ENCODE data around the gene NSG1. TPM values are rescaled to one million over a fixed set of nuclear protein-coding genes. Genes with fewer than 3 reads are reported as not detected.

Gene NSG1
- total RNA-seq, 1 donor from 2014 or later = 1.0 TPM

- H3K4me1 ChIP-seq (ENCODE audit: control insufficient read depth in 3 of 3, insufficient read depth in 3 of 3, low read length in 3 of 3) = peaks cover 0 to 4% (median 0%) of the 10 kb centered on the region in 3 donors
These were observed 20.6 kb downstream of the NSG1 start for GRCh38 chr4:4407299-4408131.

DNA sequence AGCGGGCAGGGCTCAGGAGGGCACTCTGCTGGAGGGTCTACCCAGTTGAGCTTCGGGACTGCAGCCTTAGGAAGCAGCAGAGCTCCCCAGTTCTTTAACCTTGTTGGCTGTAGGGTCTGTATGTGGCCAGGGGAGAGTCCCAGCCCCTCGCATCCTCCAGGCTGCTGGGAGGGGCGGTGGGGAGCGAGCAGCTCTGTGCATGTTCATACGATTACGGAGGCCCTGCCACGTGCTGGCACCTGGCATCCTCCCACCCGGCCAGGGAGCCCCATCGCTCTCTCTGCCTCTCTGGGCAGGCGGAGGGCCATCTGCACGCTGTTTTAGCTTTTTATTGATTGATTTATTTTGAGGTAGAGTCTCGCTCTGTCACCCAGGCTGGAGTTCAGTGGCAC, 21.2 kb downstream of the NSG1 start:
- no peaks in the 10 kb centered on the region for H3K9me3 ChIP-seq (ENCODE audit: control insufficient read depth in 3 of 3, low read length in 3 of 3)
- H3K27ac ChIP-seq (ENCODE audit: low read depth, low read length) = no peak overlapping the region
- no peaks in the 10 kb centered on the region for H3K36me3 ChIP-seq (ENCODE audit: control insufficient read depth in 3 of 3, insufficient read depth in 3 of 3, low read length in 3 of 3)
- no peak overlapping the region for H3K9ac ChIP-seq (ENCODE audit: low read depth in 1 of 3, low read length in 3 of 3)
- no peak overlapping the region for H3K4me3 ChIP-seq (ENCODE audit: low read length in 3 of 3)
- H3K27me3 ChIP-seq (ENCODE audit: control insufficient read depth in 3 of 3, insufficient read depth in 3 of 3, low read length in 3 of 3) = peaks cover 19 to 37% (median 35%) of the 10 kb centered on the region in 3 donors
- H3K4me1 ChIP-seq (ENCODE audit: control insufficient read depth in 3 of 3, insufficient read depth in 3 of 3, low read length in 3 of 3) = peaks cover 0 to 4% (median 0%) of the 10 kb centered on the region in 3 donors

More at GRCh38 chr4:4407299-4408131, 20.6 kb downstream of the NSG1 start:
- no peak overlapping the region for H3K27ac ChIP-seq (ENCODE audit: low read depth, low read length)
- H3K9me3 ChIP-seq (ENCODE audit: control insufficient read depth in 3 of 3, low read length in 3 of 3) = no peaks in the 10 kb centered on the region
- H3K4me3 ChIP-seq (ENCODE audit: low read length in 3 of 3) = no peak overlapping the region
- H3K9ac ChIP-seq (ENCODE audit: low read depth in 1 of 3, low read length in 3 of 3) = no peak overlapping the region
- H3K27me3 ChIP-seq (ENCODE audit: control insufficient read depth in 3 of 3, insufficient read depth in 3 of 3, low read length in 3 of 3) = peaks cover 19 to 41% (median 37%) of the 10 kb centered on the region in 3 donors
- H3K36me3 ChIP-seq (ENCODE audit: control insufficient read depth in 3 of 3, insufficient read depth in 3 of 3, low read length in 3 of 3) = no peaks in the 10 kb centered on the region

DNA sequence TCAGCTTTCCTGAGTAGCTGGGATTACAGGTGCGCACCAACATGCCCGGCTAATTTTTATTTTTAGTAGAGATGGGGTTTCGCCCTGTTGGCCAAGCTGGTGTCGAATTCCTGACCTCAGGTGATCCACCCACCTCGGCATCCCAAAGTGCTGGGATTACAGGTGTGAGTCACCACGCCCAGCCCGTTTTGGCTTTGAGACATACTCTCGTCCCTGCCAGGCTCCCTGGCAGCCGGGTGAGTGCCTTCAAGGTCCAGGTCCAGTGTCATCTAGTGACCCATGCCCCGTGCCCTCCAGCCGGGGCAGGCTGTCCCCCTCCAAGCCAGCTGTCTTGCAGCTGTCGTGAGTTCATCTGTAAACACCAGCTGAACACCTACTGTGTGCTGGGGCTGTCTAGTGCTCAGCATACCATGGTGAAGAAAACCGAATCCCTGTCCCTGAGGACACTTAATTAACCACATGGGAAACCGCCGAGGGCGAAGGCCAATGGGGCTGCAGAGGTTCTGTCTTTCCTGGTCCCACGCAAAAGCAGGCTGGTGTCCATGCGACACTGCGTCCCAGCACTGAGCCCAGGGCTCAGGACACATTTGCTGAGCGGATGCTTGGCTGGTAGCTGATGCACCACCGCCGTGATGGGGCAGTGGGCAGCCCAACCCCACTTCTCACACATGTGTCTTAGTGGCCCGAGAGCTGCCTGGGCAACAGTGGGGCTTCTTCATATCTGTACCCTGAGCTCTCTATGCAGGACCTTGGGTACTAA, 21.9 kb downstream of the NSG1 start:
- Histone ChIP-seq H3K27ac (ENCODE audit: low read depth, low read length) (no peak overlapping the region), H3K4me3 (ENCODE audit: low read length in 3 of 3) (no peak overlapping the region), H3K9me3 (ENCODE audit: control insufficient read depth in 3 of 3, low read length in 3 of 3) (no peaks in the 10 kb centered on the region), H3K4me1 (ENCODE audit: control insufficient read depth in 3 of 3, insufficient read depth in 3 of 3, low read length in 3 of 3) (peaks cover 0 to 4% (median 0%) of the 10 kb centered on the region in 3 donors), H3K36me3 (ENCODE audit: control insufficient read depth in 3 of 3, insufficient read depth in 3 of 3, low read length in 3 of 3) (no peaks in the 10 kb centered on the region), H3K27me3 (ENCODE audit: control insufficient read depth in 3 of 3, insufficient read depth in 3 of 3, low read length in 3 of 3) (peaks cover 17 to 33% (median 28%) of the 10 kb centered on the region in 3 donors), H3K9ac (ENCODE audit: low read depth in 1 of 3, low read length in 3 of 3) (no peak overlapping the region)

- Histone ChIP-seq H3K4me3 (ENCODE audit: low read length in 3 of 3) (no peak overlapping the region), H3K4me1 (ENCODE audit: control insufficient read depth in 3 of 3, insufficient read depth in 3 of 3, low read length in 3 of 3) (peaks cover 0 to 4% (median 0%) of the 10 kb centered on the region in 3 donors), H3K27me3 (ENCODE audit: control insufficient read depth in 3 of 3, insufficient read depth in 3 of 3, low read length in 3 of 3) (peaks cover 16 to 33% (median 23%) of the 10 kb centered on the region in 3 donors), H3K9ac (ENCODE audit: low read depth in 1 of 3, low read length in 3 of 3) (no peak overlapping the region), H3K36me3 (ENCODE audit: control insufficient read depth in 3 of 3, insufficient read depth in 3 of 3, low read length in 3 of 3) (no peaks in the 10 kb centered on the region), H3K27ac (ENCODE audit: low read depth, low read length) (no peak overlapping the region), H3K9me3 (ENCODE audit: control insufficient read depth in 3 of 3, low read length in 3 of 3) (no peaks in the 10 kb centered on the region)
These were observed 22.7 kb downstream of the NSG1 start for GRCh38 chr4:4409416-4410115.

GRCh38 chr4:4410271-4410670, 23.4 kb downstream of the NSG1 start:
- H3K27me3 ChIP-seq (ENCODE audit: control insufficient read depth in 3 of 3, insufficient read depth in 3 of 3, low read length in 3 of 3) = peaks cover 16 to 30% (median 21%) of the 10 kb centered on the region in 3 donors
- H3K27ac ChIP-seq (ENCODE audit: low read depth, low read length) = no peak overlapping the region
- no peak overlapping the region for H3K9ac ChIP-seq (ENCODE audit: low read depth in 1 of 3, low read length in 3 of 3)
- H3K4me3 ChIP-seq (ENCODE audit: low read length in 3 of 3) = no peak overlapping the region
- peaks cover 0 to 4% (median 0%) of the 10 kb centered on the region in 3 donors for H3K4me1 ChIP-seq (ENCODE audit: control insufficient read depth in 3 of 3, insufficient read depth in 3 of 3, low read length in 3 of 3)
- H3K9me3 ChIP-seq (ENCODE audit: control insufficient read depth in 3 of 3, low read length in 3 of 3) = no peaks in the 10 kb centered on the region
- no peaks in the 10 kb centered on the region for H3K36me3 ChIP-seq (ENCODE audit: control insufficient read depth in 3 of 3, insufficient read depth in 3 of 3, low read length in 3 of 3)

DNA sequence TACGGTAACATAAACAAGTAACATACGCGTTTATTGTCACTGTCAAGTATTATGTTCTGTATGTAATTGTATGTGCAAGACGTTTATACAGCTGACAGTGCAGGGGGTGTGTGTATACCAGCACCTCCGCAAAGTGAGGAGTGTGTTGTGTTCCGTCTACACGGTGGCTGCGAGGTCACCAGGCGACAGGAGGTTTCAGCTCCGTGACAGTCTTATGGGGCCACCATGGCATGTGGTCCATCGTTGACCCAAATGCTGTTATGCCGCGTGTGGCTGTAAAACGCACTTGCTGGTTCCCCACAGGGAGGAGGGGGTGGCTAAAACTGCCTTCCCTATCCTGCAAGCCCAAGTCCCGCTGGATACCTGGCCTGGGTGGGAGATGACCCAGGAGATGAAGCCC, 25.0 kb downstream of the NSG1 start:
- H3K9me3 ChIP-seq (ENCODE audit: control insufficient read depth in 3 of 3, low read length in 3 of 3) = no peaks in the 10 kb centered on the region
- no peak overlapping the region for H3K9ac ChIP-seq (ENCODE audit: low read depth in 1 of 3, low read length in 3 of 3)
- H3K27me3 ChIP-seq (ENCODE audit: control insufficient read depth in 3 of 3, insufficient read depth in 3 of 3, low read length in 3 of 3) = peaks cover 10 to 22% (median 16%) of the 10 kb centered on the region in 3 donors
- H3K36me3 ChIP-seq (ENCODE audit: control insufficient read depth in 3 of 3, insufficient read depth in 3 of 3, low read length in 3 of 3) = peaks cover 0 to 5% (median 3%) of the 10 kb centered on the region in 3 donors
- peaks cover 0 to 4% (median 0%) of the 10 kb centered on the region in 3 donors for H3K4me1 ChIP-seq (ENCODE audit: control insufficient read depth in 3 of 3, insufficient read depth in 3 of 3, low read length in 3 of 3)
- no peak overlapping the region for H3K4me3 ChIP-seq (ENCODE audit: low read length in 3 of 3)
- H3K27ac ChIP-seq (ENCODE audit: low read depth, low read length) = no peak overlapping the region

GRCh38 chr4:4412641-4413372, 25.9 kb downstream of the NSG1 start:
- Histone ChIP-seq H3K27ac (ENCODE audit: low read depth, low read length) (no peak overlapping the region), H3K4me3 (ENCODE audit: low read length in 3 of 3) (no peak overlapping the region), H3K36me3 (ENCODE audit: control insufficient read depth in 3 of 3, insufficient read depth in 3 of 3, low read length in 3 of 3) (peaks cover under 1 to 5% (median 3%) of the 10 kb centered on the region in 3 donors), H3K9me3 (ENCODE audit: control insufficient read depth in 3 of 3, low read length in 3 of 3) (no peaks in the 10 kb centered on the region), H3K27me3 (ENCODE audit: control insufficient read depth in 3 of 3, insufficient read depth in 3 of 3, low read length in 3 of 3) (peaks cover 3 to 13% (median 9%) of the 10 kb centered on the region in 3 donors), H3K9ac (ENCODE audit: low read depth in 1 of 3, low read length in 3 of 3) (no peak overlapping the region), H3K4me1 (ENCODE audit: control insufficient read depth in 3 of 3, insufficient read depth in 3 of 3, low read length in 3 of 3) (peaks cover 0 to 4% (median 0%) of the 10 kb centered on the region in 3 donors)

GRCh38 chr4:4413373-4413725, 26.4 kb downstream of the NSG1 start:
- H3K4me3 ChIP-seq (ENCODE audit: low read length in 3 of 3) = no peak overlapping the region
- H3K27ac ChIP-seq (ENCODE audit: low read depth, low read length) = no peak overlapping the region
- no peak overlapping the region for H3K9ac ChIP-seq (ENCODE audit: low read depth in 1 of 3, low read length in 3 of 3)
- H3K9me3 ChIP-seq (ENCODE audit: control insufficient read depth in 3 of 3, low read length in 3 of 3) = no peaks in the 10 kb centered on the region
- peaks cover 0 to 9% (median 9%) of the 10 kb centered on the region in 3 donors for H3K27me3 ChIP-seq (ENCODE audit: control insufficient read depth in 3 of 3, insufficient read depth in 3 of 3, low read length in 3 of 3)
- no peaks in the 10 kb centered on the region for H3K4me1 ChIP-seq (ENCODE audit: control insufficient read depth in 3 of 3, insufficient read depth in 3 of 3, low read length in 3 of 3)
- peaks cover 4 to 5% (median 5%) of the 10 kb centered on the region in 3 donors for H3K36me3 ChIP-seq (ENCODE audit: control insufficient read depth in 3 of 3, insufficient read depth in 3 of 3, low read length in 3 of 3)

GRCh38 chr4:4413806-4414205, 26.9 kb downstream of the NSG1 start:
- Histone ChIP-seq H3K36me3 (ENCODE audit: control insufficient read depth in 3 of 3, insufficient read depth in 3 of 3, low read length in 3 of 3) (peaks cover 7 to 9% (median 8%) of the 10 kb centered on the region in 3 donors), H3K4me1 (ENCODE audit: control insufficient read depth in 3 of 3, insufficient read depth in 3 of 3, low read length in 3 of 3) (no peaks in the 10 kb centered on the region), H3K9me3 (ENCODE audit: control insufficient read depth in 3 of 3, low read length in 3 of 3) (no peaks in the 10 kb centered on the region), H3K27me3 (ENCODE audit: control insufficient read depth in 3 of 3, insufficient read depth in 3 of 3, low read length in 3 of 3) (peaks cover 0 to 9% (median 6%) of the 10 kb centered on the region in 3 donors), H3K27ac (ENCODE audit: low read depth, low read length) (no peak overlapping the region), H3K4me3 (ENCODE audit: low read length in 3 of 3) (no peak overlapping the region), H3K9ac (ENCODE audit: low read depth in 1 of 3, low read length in 3 of 3) (no peak overlapping the region)

All from skeletal muscle tissue (tissue), 4 donors.